ENCODE results near the gene MLF2.

The MLF2 gene

GRCh38 chr12:6768437-6768914 is 15.5 kb upstream of the MLF2 start:
- peak; percentile 35 for DNase-seq (ENCODE audit: low read depth)
- peak overlapping the region; percentile 88 for H3K4me3 ChIP-seq (ENCODE audit: low read depth, low read length)
- TF ChIP-seq, protein P1, sequence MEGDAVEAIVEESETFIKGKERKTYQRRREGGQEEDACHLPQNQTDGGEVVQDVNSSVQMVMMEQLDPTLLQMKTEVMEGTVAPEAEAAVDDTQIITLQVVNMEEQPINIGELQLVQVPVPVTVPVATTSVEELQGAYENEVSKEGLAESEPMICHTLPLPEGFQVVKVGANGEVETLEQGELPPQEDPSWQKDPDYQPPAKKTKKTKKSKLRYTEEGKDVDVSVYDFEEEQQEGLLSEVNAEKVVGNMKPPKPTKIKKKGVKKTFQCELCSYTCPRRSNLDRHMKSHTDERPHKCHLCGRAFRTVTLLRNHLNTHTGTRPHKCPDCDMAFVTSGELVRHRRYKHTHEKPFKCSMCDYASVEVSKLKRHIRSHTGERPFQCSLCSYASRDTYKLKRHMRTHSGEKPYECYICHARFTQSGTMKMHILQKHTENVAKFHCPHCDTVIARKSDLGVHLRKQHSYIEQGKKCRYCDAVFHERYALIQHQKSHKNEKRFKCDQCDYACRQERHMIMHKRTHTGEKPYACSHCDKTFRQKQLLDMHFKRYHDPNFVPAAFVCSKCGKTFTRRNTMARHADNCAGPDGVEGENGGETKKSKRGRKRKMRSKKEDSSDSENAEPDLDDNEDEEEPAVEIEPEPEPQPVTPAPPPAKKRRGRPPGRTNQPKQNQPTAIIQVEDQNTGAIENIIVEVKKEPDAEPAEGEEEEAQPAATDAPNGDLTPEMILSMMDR (conservative IDR thresholded peaks at IDR 0.05; ENCODE audit: low read depth, low read length) = no peak

GRCh38 chr12:6767353-6768319 is 14.7 kb upstream of the MLF2 start:
- peak overlapping the region; percentile 88 for H3K4me3 ChIP-seq (ENCODE audit: low read depth, low read length)
- TF ChIP-seq, protein P1 (conservative IDR thresholded peaks at IDR 0.05; ENCODE audit: low read depth, low read length) = no peak
- DNase-seq (ENCODE audit: low read depth) = peak; percentile 39

DNA sequence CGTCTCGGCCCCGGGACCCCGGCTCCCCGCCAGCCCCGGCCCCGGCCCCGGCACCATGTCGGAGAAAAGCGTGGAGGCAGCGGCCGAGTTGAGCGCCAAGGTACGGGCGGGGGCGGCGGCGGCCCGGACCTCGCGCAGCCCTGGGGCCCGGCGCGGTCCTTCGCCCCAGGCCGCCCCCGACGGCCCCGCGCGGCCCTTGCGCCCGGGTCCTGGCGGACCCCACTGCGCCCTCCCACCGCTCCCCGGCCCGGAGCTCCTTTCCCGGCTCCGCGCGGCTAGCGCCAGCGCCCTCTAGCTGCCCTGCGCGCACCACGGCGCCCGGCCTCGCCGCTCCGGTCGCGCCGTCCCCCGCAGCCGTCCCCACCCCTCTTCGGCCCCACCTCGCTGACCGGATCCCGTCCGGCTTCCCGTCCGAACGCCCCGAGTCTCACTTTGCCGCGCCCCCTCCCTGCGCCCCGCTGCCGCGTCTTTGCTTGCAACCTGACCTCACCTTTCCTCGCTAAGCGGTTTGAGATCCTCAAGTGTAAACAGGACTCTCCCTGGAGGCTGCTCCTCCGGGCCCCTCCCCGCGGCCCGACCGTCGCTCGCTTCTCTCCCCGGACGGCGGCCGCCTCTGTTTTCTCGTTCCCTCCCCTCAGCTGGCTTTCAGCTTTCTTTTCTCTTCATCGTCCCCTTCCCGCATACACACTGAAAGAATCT is 13.9 kb upstream of the MLF2 start:
- H3K4me3 ChIP-seq (ENCODE audit: low read depth, low read length) = peak overlapping the region; percentile 88
- peak; percentile 68 for DNase-seq (ENCODE audit: low read depth)
- TF ChIP-seq, protein P1 (conservative IDR thresholded peaks at IDR 0.05; ENCODE audit: low read depth, low read length) = peak; percentile 52

DNA sequence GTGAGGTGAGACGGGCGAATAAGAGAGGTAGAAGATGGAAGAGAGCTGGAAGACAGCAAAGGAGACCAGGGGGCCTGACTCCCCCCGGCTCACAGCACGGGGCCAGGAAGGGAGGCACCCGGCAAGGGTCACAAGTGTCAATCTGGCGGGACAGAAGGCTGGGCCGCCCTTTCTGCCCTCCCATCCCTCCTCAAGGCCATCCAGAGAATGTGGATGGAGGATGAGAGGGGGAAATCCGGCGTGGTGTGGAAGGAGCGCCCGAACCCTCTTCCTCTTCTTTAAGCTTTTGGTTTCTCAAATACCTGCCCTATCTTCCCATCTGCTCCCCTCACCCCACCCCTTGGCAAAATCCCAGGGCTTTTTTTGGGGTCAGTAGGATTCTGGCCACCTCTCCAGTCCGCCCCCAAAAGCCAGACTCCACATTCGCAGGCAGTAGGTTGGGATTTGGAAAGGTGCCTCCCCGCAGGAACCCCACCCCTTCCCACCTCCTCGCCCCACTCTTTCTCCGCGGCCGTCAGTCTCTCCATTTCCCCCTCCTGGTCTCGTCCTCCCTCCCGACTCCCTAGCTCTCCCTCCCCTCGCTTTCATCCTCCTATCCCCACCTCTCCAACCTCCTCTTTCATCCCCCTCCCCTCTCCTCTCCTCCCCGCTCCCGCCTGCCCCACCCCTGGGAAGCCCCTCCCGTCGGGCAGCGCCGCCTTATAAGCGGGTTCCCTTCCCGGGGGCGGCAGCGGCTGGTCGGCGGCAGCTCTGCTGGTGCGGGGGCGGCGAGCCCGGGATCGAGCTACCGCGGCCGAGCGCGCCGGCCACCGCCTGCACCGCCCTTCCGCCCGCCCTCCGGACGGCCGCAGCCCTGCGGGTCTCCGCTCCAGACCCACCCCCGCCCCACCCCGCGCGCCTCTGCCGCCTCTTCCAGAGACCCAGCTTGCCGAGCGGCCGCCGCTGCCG is 13.0 kb upstream of the MLF2 start, which contains the start of gene PTMS:
Gene PTMS, plus strand, starts transcription at position 730 of the 948 bp plus-strand sequence. CDS start 343 bp downstream, outside the sequence.
- H3K4me3 ChIP-seq (ENCODE audit: low read depth, low read length) = peak within 1 kb of the TSS; percentile 88
- TF ChIP-seq, protein P1 (conservative IDR thresholded peaks at IDR 0.05; ENCODE audit: low read depth, low read length) = no peak
- peak; percentile 95 for DNase-seq (ENCODE audit: low read depth)

DNA sequence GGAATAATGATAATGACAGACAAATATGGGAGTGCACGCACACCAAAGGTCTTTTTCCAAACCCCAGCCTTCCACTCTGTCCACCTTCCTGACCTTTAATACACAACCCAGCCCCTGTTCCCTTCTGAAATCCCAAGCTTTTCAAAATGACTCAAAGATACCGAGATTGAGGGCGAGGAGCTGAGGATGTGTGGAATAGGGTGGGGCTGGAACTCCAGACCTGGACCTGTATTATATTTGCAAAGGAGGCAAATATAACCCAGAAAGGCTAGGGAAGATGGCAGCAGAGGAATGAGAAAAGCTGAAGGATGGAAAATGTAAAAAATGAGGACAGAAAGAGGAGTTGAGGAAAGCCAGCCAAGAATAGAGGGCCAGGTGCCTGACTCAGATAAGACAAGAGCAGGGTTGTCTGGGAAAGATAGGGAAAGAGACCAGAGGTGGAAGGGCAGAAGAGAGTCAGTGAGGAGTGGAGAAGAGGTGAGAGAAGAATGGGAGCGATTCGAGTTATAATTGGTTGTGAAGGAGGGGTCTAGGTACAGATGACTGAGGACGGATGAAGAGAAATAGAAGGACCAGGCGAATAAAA is 12.2 kb upstream of the MLF2 start:
- H3K4me3 ChIP-seq (ENCODE audit: low read depth, low read length) = peak overlapping the region; percentile 88
- TF ChIP-seq, protein P1 (conservative IDR thresholded peaks at IDR 0.05; ENCODE audit: low read depth, low read length) = no peak
- DNase-seq (ENCODE audit: low read depth) = no peak
